Neutrophil (primary cell): Measurements from ENCODE around the gene SDHAF2.

Experiments used
- H3K27ac ChIP-seq: fragments of 200-600 bp; sonication (generic); 2 replicates; pipeline ENCODE4 v1.5.1; 2016; ENCODE audit warnings: mild to moderate bottlenecking, moderate library complexity
- H3K27me3 ChIP-seq: fragments of 200-600 bp; sonication (generic); 2 replicates; pipeline ENCODE4 v1.6.0; 2016; ENCODE audit warnings: mild to moderate bottlenecking
- H3K36me3 ChIP-seq: fragments of 200-600 bp; sonication (generic); 2 replicates; pipeline ENCODE4 v1.5.1; 2017
- H3K4me1 ChIP-seq, 2 experiments: fragments of 200-600 bp in 1 of 2; sonication (generic) in 1 of 2; 1 replicate in 1 of 2; 2 replicates in 1 of 2; pipeline versions ENCODE4 v1.5.1 to v1.6.1; 2013 to 2016; ENCODE audit warnings: low read depth in 1 of 2, low read length in 1 of 2, mild to moderate bottlenecking in 1 of 2, moderate library complexity in 1 of 2; ENCODE audit not compliant: control insufficient read depth in 1 of 2, insufficient read depth in 1 of 2
- H3K4me3 ChIP-seq, 2 experiments: fragments of 200-600 bp in 1 of 2; sonication (generic) in 1 of 2; 1 replicate in 1 of 2; 2 replicates in 1 of 2; pipeline ENCODE4 v1.5.1; 2013 to 2016; ENCODE audit warnings: low read depth in 1 of 2, low read length in 1 of 2, mild to moderate bottlenecking in 1 of 2, moderate library complexity in 1 of 2
- H3K9me3 ChIP-seq: fragments of 200-600 bp; sonication (generic); 2 replicates; pipeline ENCODE4 v1.5.1; 2016
- CTCF ChIP-seq: fragments of 200-600 bp; sonication (generic); IDR thresholded peaks from 2 replicates; pipeline ENCODE4 v1.5.1; 2016; ENCODE audit warnings: antibody characterized with exemption

The SDHAF2 gene

DNA sequence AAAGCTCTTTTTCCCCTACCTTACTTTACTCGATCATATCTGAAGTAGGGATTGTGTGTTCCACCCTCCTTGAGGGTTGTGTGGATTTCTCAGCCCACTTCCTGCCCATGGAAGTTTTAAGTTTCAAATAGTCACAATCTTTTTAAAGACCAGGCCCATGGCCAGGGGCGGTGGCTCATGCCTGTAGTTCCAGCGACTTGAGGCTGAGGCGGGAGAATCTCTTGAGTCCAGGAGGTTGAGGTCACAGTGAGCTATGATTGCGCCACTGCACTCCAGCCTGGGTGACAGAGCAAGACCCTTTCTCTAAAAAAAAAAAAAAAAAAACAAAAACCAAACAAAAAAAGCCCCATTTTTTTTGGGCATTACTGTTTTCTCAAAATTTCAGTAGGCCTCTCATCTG, 42.4 kb downstream of the SDHAF2 start:
- Histone ChIP-seq H3K4me1 (no peaks in the 10 kb centered on the region), H3K4me3 (no peak overlapping the region), H3K36me3 (peaks cover 43% of the 10 kb centered on the region), H3K9me3 (no peaks in the 10 kb centered on the region), H3K27ac (no peak overlapping the region), H3K27me3 (no peaks in the 10 kb centered on the region)
- TF ChIP-seq CTCF = no peak

GRCh38 chr11:61472868-61473267, 42.9 kb downstream of the SDHAF2 start:
- Histone ChIP-seq H3K36me3 (peaks cover 42% of the 10 kb centered on the region), H3K4me3 (no peak overlapping the region), H3K4me1 (no peaks in the 10 kb centered on the region), H3K27ac (no peak overlapping the region), H3K27me3 (peaks cover 2% of the 10 kb centered on the region), H3K9me3 (no peaks in the 10 kb centered on the region)
- TF ChIP-seq CTCF = no peak

DNA sequence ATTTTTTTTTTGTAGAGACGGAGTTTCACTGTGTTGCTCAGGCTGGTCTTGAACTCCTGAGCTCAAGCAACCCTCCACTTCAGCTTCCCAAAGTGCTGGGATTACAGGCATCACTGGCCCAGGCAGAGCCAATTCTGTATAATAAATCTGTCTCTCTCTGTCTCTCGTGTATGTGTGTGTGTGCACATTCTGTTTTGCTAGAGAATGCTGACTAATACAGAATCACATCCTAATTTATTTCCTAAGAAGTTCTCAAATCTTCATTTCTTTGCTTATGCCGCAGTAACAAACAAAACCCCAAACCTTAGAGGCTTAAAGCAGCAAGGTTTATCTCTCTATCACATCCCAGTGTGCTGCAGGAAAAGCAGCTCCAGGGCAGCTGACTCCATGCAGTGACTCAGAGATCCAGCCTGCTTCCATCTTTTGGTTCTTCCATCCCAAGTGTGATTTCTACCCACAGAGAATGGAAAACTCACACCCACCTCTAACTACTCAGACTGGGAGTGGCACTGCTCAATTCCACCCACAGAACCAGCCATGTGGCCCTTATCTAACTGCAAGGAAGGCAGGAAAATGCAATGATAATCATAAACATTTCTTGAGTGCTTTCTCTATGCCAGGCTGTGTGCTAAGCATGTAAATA, 43.6 kb downstream of the SDHAF2 start:
- Histone ChIP-seq H3K27ac (no peak overlapping the region), H3K27me3 (peaks cover 6% of the 10 kb centered on the region), H3K36me3 (peaks cover 36% of the 10 kb centered on the region), H3K9me3 (no peaks in the 10 kb centered on the region), H3K4me1 (no peaks in the 10 kb centered on the region), H3K4me3 (no peak overlapping the region)
- no peak for TF ChIP-seq CTCF

GRCh38 chr11:61474013-61474643, 44.2 kb downstream of the SDHAF2 start:
- Histone ChIP-seq H3K9me3 (no peaks in the 10 kb centered on the region), H3K4me1 (no peaks in the 10 kb centered on the region), H3K36me3 (peaks cover 29% of the 10 kb centered on the region), H3K27me3 (peaks cover 6% of the 10 kb centered on the region), H3K27ac (no peak overlapping the region), H3K4me3 (no peak overlapping the region)
- TF ChIP-seq CTCF = no peak

GRCh38 chr11:61475433-61475832, 45.5 kb downstream of the SDHAF2 start:
- Histone ChIP-seq H3K36me3 (peaks cover 24% of the 10 kb centered on the region), H3K9me3 (no peaks in the 10 kb centered on the region), H3K4me3 (no peak overlapping the region), H3K27me3 (peaks cover 6% of the 10 kb centered on the region), H3K27ac (no peak overlapping the region), H3K4me1 (no peaks in the 10 kb centered on the region)
- no peak for TF ChIP-seq CTCF
